GM18507 (cell line): Measurements from ENCODE around the gene TMEM248.
"Not testable (repeated sequence)": the region's sequence is repeated elsewhere in the genome, so short reads cannot be mapped to it uniquely, and the experiment has no call there.

Source experiments
- DNase-seq: peaks from one replicate; pipeline ENCODE4 v3.0.0; 2011; ENCODE audit warnings: low read depth; ENCODE audit not compliant: insufficient read length; ENCODE audit errors: extremely low spot score
- FAIRE-seq: peaks from 2 replicates; lab custom pipeline; 2011; peaks lifted over from hg19 to GRCh38; lab: Jason Lieb, UNC

TMEM248 gene, protein sequence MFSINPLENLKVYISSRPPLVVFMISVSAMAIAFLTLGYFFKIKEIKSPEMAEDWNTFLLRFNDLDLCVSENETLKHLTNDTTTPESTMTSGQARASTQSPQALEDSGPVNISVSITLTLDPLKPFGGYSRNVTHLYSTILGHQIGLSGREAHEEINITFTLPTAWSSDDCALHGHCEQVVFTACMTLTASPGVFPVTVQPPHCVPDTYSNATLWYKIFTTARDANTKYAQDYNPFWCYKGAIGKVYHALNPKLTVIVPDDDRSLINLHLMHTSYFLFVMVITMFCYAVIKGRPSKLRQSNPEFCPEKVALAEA

DNA sequence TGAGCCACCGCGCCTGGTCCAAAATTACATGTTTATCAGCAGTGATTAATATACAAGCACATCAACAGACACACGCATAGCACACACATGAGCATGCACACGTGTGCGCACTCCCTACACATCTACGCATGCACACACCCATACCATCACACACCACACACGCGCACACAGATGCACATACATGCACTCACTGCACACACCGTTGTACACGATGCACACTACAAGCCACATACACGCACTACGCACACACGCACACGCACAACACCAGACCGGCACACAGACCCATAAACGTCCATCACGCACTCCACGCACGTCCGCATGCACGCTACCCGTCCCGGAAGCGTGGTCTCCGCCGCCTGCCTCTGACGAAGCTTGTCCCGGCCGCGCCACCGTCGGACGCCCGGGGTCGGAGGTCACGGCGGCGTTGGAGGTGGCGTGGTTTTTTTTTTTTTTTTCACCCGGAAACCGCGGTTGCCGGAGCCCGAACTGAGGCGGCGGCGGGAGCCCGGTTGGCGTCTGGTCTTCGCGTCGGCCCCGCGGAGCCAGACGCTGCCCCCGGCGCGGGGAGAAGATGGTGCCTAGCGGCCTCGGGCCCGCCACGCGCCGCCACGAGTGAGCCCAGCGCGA, at the start of gene TMEM248:
Gene TMEM248, plus strand, starts transcription at position 457 of the 627 bp plus-strand sequence. CDS start 20,641 bp downstream, outside the sequence.
- peak; percentile 90 for FAIRE-seq
- DNase-seq = peak; percentile 74

DNA sequence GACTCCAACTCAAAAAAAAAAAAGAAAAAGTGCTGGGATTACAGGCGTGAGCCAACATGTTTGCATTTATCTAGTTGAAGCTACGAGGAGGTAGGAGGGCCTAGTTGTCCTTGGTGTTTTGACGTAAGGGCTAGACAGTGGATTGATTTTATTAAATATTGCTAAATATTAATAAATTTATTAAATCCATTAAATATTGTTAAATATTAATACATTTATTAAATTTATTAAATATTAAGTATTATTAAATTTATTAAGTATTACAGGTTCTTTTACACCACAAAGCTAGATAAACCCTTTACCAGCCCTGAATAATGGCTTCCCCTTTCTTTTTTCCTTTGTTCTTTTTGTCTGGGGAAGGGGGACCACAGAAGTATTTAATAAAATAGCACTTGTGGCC, 47.5 kb upstream of the TMEM248 start:
- FAIRE-seq (no peak), DNase-seq (no peak)

DNA sequence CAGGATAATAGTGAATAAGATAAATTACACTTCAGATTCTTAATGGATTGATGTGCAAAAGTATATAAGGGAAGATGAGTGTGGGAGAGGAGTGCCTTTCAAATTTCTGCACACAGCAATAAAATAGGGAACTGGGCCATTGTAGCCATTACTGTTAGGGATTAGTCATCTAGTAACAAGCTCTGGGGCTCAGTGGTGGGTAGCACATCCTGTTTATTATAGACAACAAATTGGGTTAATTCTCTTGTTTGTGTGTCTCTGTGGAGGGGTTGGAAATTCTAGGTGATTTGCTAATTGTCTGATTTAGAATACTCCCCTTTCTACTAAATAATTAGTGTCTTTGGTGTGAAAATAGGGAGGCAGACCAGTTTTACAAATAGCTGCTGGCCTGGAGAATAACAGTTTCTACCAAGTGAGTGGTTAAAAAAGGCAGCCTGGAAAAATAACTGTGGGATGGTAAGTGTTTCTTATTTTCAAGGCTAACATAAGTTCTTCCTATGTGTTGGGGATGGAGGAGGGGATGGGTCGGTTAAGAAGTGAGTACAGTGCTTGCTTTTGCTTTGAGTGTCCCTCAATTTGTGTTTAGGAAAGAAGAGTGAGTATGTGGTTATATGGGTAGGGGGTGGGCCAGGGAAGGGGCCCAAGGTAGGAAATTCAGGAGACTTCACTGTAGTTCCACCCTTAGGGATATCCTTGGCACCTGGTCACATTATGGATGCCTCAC, 43.3 kb upstream of the TMEM248 start:
- DNase-seq = peak; percentile 15
- peak; percentile 81 for FAIRE-seq

DNA sequence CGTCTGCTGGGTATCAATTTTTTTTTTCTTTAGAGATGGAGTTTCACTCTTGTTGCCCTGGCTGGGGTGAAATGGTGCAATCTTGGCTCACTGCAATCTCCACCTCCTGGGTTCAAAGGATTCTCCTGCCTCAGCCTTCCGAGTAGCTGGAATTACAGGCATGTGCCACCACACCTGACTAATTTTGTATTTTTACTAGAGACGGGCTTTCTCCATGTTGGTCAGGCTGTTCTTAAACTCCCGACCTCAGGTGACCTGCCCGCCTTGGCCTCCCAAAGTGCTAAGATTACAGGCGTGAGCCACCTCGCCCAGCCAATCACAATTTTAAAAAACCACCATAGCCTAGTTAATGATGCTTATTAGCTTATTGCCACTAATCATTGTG, 42.7 kb upstream of the TMEM248 start:
- FAIRE-seq, DNase-seq: not testable (repeated sequence)

DNA sequence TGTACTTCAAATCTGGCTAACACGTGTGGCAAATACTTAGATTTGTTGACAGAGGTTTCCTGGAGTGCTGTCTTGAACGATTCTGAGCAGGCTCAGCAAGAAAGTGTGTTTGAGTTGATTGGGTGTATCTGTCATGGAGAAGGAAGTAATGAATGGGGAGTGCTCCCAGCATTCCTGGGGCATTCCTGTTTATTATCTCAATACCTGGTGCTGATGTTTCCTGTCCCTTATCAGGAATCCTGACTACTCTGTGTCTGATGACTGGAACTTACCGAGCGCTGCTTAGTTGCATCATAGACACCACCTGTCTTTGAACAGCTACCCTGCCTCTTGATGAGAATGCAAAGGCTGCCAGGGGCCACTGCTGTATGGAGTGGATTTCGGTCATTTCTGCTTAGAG, 41.0 kb upstream of the TMEM248 start:
- DNase-seq (no peak), FAIRE-seq (no peak)

DNA sequence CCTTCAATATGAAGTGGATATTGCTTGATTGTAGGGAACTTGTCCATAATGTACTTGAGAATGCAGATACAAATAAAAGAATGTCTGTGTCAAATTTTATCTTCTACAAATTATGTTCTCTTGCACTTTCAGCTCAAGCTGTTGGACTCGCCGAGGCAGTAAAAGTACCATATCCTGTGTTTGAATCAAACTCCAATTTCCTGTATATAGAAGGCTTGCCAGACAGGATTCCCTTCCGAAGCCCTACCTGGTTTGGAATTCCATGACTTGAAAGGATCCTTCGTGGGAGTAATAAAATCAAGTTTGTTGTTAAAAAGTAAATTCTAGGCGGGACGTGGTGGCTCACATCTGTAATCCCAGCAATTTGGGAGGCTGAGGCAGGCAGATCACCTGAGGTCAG, 40.4 kb upstream of the TMEM248 start:
- FAIRE-seq, DNase-seq: not testable (repeated sequence)

DNA sequence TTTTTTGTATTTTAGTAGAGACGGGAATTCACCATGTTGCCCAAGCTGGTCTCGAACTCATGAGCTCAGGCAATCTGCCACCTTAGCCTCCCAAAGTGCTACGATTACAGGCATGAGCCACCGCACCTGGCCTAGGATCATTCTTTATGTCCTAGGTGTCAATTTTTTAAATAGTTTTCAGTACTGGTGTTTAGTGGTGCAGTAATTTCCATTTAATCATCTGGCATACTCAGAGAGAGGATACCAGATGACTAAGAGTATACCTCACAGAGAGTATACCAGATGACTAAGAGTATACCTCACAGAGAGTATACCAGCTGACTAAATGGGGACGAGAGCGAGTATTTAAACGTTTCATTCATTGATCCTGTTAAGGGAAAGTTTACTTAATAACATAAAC, 37.3 kb upstream of the TMEM248 start:
- DNase-seq = no peak
- no peak for FAIRE-seq

DNA sequence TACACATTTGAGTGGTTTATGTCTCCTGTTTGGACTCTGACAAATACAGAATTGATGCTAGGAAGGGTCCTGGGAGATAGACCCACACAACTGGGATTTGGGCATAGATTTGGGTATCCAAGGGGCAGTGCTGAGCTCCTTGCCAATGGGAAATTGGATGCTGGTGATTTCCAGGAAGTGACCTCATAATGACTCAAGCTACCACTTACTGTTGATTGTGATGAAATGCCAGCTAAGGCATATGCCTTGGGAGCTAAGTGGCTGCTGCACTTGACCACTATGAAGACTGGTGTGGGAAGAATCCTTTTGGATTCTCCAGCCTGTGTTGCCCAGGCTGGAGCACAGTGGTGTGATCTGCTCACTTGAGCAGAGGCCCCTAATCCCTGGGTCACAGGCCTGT, 36.5 kb upstream of the TMEM248 start:
- DNase-seq, FAIRE-seq: not testable (repeated sequence)

DNA sequence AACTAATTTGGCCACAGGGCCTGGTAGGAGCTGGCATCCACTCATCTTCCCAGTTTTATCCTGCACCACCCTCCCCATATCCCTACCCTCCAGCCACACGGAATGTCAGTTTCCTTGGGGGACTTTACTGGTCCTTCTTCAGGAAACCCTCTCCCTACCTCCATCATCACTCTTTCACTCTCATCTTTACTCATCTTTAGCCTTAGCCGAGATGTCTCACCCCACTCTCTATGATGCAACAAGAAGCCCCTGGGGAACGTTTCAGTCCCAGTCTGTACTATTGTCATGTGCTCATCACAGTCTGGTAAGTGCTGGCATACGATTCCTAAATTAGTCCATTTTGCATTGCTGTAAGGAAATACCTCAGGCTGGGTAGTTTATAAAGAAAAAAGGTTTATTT, 34.9 kb upstream of the TMEM248 start:
- DNase-seq (no peak), FAIRE-seq (peak; percentile 75)

DNA sequence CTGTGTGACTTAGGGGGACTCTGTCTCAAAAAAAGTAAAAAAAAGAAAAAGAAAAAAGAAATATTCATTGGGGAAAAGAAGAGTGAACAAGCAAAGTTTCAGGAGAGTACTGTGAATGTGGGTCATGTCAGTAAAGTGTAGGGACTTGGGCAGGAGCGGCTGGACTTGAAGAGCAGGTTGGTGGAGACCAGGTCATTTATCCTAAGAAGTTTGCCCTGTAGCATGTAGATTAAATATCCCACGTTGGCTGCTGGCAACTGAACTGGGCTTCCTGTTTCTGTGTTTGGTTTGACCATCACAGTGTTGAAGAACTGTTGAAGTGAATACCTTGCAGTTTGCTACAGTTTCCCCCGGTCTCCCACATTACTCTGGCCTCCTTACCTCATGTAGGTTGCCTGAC, 32.8 kb upstream of the TMEM248 start:
- FAIRE-seq, DNase-seq: not testable (repeated sequence)

DNA sequence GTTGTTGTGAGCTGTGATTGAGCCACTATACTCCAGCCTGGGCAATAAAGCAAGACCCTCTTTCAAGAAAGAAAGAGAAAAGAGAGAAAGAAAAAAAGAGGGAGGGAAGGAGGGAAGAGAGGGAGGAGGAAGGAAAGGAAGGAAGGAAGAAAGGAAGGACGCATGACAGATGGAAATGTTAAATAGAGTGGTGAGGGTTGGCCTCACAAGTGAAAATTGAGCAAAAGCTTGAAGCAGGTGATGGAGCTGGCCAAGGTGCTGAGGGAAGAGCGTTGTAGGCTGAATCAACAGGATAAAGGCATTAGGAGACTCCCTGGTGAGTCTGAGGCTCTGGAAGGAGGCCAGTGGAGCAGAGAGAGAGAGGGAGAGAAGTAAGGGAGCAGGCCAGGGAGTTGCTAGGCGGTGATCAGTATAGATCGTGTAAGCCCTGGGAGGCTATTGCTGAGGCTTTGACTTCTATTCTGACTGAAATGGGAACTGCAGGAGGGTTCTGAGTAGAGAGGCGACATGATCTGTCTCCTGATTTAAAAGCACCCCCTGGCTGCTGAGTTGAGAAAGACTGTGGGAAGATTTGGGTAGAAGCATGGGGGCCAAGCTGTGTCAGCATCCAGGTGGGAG, 26.5 kb upstream of the TMEM248 start:
- FAIRE-seq = no peak
- no peak for DNase-seq

DNA sequence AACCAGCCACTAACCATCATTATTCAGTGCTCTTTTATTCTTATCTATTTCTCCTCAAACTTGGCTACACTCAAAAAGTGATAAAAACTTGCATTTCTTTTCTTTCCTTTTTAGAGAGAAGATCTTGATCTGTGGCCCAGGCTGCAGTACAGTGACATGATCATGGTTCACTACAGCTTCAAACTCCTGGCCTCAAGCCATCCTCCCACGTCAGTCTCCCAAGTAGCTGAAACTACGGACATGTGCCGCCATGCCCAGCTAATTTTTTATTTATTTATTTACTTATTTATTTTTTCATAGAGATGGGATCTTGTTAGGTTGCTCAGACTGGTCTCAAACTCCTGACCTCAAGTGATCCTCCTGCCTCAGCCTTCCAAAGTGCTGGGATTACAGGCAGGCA, 24.6 kb upstream of the TMEM248 start:
- DNase-seq = no peak
- FAIRE-seq = no peak

DNA sequence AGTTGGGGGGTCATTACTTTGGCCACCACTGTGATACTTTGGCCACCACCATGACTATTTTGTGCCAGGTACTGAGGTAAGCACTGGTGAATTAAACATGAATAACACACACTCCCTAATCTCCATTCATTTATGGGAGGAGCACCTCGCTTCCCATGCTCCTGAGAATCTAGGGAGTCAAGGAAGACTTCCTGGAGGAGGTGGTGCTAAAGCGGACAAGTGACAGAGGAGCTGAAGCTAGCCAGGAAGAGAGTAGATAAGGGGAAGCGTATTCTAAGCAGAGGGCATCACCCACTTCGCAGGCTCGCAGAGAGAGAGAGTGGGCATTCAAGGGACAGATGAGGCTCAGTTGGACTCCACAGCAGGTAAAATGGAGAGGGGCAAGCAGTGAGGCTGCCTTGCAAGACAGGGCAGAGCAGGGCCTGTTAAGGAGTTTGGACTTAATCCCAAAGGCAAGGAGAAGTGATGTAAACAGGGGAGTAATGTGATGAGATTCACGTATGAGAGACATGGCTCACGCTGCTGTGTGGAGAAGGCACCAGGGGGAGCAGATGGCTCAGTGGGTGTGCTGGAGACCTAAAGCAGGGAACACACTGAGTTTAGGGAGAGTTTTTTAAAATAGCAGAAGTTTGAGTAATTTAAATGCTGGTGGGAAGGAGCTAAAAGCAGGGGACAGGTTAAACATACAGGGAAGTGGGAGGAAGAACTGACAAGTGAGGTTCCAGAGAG, 21.3 kb upstream of the TMEM248 start:
- DNase-seq (no peak), FAIRE-seq (no peak)

DNA sequence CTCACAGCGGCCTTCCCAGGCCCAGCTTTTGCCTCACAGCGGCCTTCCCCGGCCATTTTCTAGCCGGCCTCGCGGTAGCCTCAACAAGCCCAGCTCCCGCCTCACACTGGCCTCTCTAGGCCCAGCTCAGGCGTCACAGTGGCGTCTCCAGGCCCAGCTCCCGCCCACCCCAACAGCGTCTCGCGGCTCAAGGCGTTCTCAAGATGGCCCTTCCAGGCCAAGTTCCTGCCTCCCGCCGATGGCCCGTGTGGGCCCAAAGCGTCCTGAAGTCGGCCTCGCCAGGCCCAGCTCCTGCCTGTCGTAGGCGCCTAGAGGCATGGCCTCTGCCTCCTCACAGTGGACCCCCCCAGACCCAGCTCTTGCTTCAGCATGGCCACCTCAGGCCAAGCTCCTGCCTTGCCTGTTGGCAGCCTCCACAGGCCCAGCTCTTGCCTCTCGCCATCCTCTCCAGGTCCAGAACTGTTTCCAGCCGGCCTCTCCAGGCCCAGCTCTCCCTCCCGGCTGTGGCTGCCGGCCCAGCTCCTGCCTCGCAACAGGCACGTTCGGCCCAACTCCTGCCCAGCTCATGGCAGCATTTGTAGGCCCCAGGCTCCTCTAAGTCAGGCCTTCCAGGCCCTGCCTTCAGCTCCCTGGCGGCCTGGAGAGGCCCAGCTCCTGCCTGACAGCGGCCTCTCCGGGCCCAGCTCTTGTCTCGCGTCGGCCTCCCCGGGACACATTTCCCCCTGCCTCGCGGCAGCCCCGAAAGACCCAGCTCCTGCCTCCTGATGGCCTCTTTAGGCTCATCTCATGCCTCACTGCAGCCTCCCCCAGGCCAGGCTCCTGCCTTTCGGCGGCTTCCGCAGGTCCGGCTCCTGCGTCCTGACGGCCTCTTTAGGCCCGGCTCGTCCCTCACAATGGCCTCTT, 18.8 kb upstream of the TMEM248 start:
- DNase-seq = no peak
- no peak for FAIRE-seq

DNA sequence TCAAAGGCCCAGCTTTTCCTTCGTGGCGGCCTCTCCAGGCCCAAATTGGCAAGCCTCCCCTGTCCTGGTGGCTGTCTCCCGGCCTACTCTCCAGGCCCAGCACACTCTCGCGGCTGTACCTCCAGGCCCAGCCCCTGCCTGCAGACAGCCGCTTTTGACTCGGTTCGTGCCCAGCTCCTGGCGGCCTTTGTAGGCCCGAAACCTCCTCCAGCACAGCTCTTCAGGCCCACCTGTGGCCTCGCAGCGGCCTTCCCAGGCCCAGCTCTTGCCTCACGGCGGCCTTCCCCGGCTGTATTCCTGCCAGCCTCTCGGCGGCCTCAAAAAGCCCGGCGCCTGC, 18.2 kb upstream of the TMEM248 start:
- FAIRE-seq (no peak), DNase-seq (no peak)

DNA sequence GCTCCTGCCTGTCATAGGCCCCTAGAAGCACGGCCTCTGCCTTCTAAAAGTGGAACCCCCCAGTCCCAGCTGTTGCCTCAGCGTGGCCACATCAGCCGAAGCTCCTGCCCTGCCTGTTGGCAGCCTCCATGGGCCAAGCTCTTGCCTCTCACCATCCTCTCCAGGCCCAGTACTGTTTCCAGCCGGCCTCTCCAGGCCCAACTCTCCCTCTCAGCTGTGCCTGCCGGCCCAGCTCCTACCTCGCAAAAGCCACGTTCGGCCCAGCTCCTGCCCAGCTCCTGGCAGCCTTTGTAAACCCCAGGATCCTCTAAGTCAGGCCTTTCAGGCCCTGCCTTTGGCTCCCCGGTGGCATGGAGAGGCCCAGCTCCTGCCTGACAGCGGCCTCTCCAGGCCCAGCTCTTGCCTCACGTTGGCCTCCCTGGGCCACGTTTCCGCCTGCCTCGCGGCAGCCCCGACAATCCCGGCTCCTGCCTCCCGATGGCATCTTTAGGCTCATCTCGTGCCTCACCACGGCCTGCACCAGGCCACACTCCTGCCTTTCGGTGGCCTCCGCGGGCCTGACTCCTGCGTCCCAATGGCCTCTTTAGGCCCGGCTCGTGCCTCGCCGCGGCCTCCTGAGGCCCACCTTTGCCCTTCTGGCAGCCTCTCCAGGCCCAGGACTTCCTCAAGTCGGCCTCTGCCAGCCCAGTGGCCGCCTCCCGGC, 17.5 kb upstream of the TMEM248 start:
- DNase-seq (no peak), FAIRE-seq (no peak)

DNA sequence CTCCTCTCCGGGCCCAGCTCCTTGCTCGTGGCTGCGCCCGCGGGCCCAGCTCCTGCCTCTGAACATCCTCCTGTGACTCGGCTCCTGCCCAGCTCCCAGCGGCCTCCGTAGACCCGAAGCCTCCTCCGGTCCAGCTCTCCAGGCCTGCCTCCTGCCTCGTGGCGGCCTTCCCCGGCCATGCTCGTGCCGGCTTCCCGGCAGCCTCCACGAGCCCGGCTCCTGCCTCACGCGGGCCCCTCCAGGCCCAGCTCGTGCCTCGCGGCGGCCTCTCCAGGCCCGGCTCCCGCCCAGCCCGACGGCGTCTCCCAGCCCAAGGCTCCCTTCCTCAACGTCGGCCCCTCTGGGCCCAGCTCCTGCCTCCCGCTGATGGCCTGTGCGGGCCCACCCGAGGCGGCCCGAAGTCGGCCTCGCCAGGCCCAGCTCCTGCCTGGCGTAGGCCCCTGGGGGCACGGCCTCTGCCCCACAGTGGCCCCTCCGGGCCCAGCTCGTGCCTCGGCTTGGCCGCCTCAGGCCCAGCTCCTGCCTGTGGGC, 16.9 kb upstream of the TMEM248 start:
- FAIRE-seq = no peak

DNA sequence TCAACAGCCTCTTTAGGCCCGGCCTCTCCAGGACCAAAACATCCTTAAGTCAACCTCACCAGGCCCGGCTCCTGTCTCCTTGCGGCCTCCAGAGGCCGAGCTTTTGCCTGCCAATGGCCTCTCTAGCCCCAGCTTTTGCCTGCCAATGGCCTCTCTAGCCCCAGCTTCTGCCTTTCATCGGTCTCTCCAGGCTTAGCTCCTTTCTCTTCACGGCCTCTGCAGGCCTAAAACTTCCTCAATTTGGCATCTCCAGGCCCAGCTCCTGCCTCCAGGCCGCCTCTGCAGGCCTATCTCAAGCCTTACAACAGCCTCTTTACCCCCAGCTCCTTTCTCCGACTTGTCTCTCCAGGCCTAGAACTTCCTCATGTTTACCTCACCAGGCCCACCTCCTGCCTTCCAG, 15.7 kb upstream of the TMEM248 start:
- FAIRE-seq = no peak
- no peak for DNase-seq

More for the DNA sequence above, 16.9 kb upstream of the TMEM248 start:
- DNase-seq = no peak
